HCT116 (cell line): ENCODE results near the gene DTNB. TPM values are rescaled to one million over a fixed set of nuclear protein-coding genes. Genes with fewer than 3 reads are reported as not detected.

ENCODE experiments used
- ATAC-seq: fragments of 200-7000 bp; cut with Tn5 transposase; 2 replicates; pipeline ENCODE4 v1.9.1; 2020; ENCODE audit warnings: mild to moderate bottlenecking, moderate library complexity
- BruUV-seq: library from RNA; stranded (reverse); fragments of 400-500 nt; replicated peaks from 2 replicates; lab custom pipeline; 2021; lab: Mats Ljungman, UMichigan
- CTCF ChIA-PET: fragments of 300-600 bp; sonication (Branson Sonifier 250); formaldehyde crosslinking; loops from one replicate; lab custom pipeline; 2021; ENCODE audit warnings: antibody characterized with exemption; lab: Charles Lee
- POLR2A ChIA-PET: fragments of 300-600, 350-600 bp; sonication (Branson Sonifier 250); formaldehyde crosslinking; loops from one replicate; lab custom pipeline; 2021; ENCODE audit warnings: antibody characterized with exemption; lab: Charles Lee
- RAD21 ChIA-PET, 2 experiments: fragments of 300-600 bp; sonication (Branson Sonifier 250); formaldehyde crosslinking; loops; one replicate each; lab custom pipeline; 2023; ENCODE audit warnings: low total read pairs in 2 of 2; ENCODE audit not compliant: uncharacterized antibody in 2 of 2, unreplicated experiment in 2 of 2, low non-redundant PET in 1 of 2; lab: Charles Lee
- DNase-seq: peaks from one replicate; pipeline ENCODE4 v3.0.0-alpha.2; 2010; ENCODE audit warnings: low read depth, low spot score
- H2AFZ ChIP-seq: fragments of 200-600 bp; shearing (Covaris generic), sonication (generic); 2 replicates; pipeline ENCODE4 v1.6.1; 2017; ENCODE audit warnings: low read depth, mixed run types, mixed read lengths, antibody characterized with exemption, low read length; ENCODE audit not compliant: poor library complexity, severe bottlenecking
- H3K27ac ChIP-seq: 2 replicates; pipeline ENCODE4 v1.5.1; 2012; ENCODE audit warnings: low read depth, low read length
- H3K27me3 ChIP-seq: fragments of 200-600 bp; sonication (generic); 2 replicates; pipeline ENCODE4 v1.6.1; 2016; ENCODE audit warnings: mixed run types, low read length, mixed read lengths; ENCODE audit not compliant: insufficient read depth
- H3K36me3 ChIP-seq, 2 experiments: fragments of 200-500 bp in 1 of 2; fragments of 200-600 bp in 1 of 2; sonication (Bioruptor generic) in 1 of 2; sonication (generic) in 1 of 2; 2 replicates each; pipeline versions ENCODE4 v1.5.1 to v1.6.1; 2014 to 2016; ENCODE audit warnings: low read length in 2 of 2, inconsistent platforms in 1 of 2, mixed read lengths in 1 of 2, mixed run types in 1 of 2; ENCODE audit not compliant: insufficient read depth in 2 of 2, control insufficient read depth in 1 of 2
- H3K4me1 ChIP-seq, 2 experiments: fragments of 200-600 bp in 1 of 2; sonication (generic) in 1 of 2; 2 replicates each; pipeline versions ENCODE4 v1.5.1 to v1.6.1; 2012 to 2017; ENCODE audit warnings: low read length in 2 of 2, inconsistent platforms in 1 of 2, mild to moderate bottlenecking in 1 of 2, mixed read lengths in 1 of 2, mixed run types in 1 of 2, moderate library complexity in 1 of 2; ENCODE audit not compliant: insufficient read depth in 2 of 2, control insufficient read depth in 1 of 2
- H3K4me2 ChIP-seq: fragments of 200-600 bp; sonication (generic); 2 replicates; pipeline ENCODE4 v1.6.1; 2017; ENCODE audit warnings: mixed run types, low read length, mixed read lengths
- H3K4me3 ChIP-seq, 2 experiments: fragments of 200-600 bp in 1 of 2; sonication (generic) in 1 of 2; replicated peaks in 1 of 2; 2 replicates each; pipeline ENCODE4 v1.5.1; 2011 to 2016; ENCODE audit warnings: low read length in 2 of 2, control low read depth in 1 of 2, low read depth in 1 of 2, mild to moderate bottlenecking in 1 of 2, mixed read lengths in 1 of 2, mixed run types in 1 of 2
- H3K79me2 ChIP-seq: fragments of 200-600 bp; sonication (generic); 2 replicates; pipeline ENCODE4 v1.6.1; 2017; ENCODE audit warnings: mild to moderate bottlenecking, mixed run types, low read length, moderate library complexity, mixed read lengths; ENCODE audit not compliant: insufficient read depth
- H3K9ac ChIP-seq: fragments of 200-600 bp; sonication (generic); 2 replicates; pipeline ENCODE4 v1.6.1; 2016; ENCODE audit warnings: low read length, mixed read lengths
- H3K9me2 ChIP-seq: fragments of 200-600 bp; sonication (generic), shearing (Covaris generic); 2 replicates; pipeline ENCODE4 v1.6.1; 2017; ENCODE audit warnings: mixed run types, mild to moderate bottlenecking, moderate library complexity; ENCODE audit not compliant: insufficient read depth
- H3K9me3 ChIP-seq, 2 experiments: fragments of 200-500 bp in 1 of 2; fragments of 200-600 bp in 1 of 2; sonication (Bioruptor generic) in 1 of 2; sonication (generic) in 1 of 2; 2 replicates each; pipeline ENCODE4 v1.6.1; 2014 to 2017; ENCODE audit warnings: low read length in 2 of 2, mixed read lengths in 2 of 2, inconsistent platforms in 1 of 2, low read depth in 1 of 2, mild to moderate bottlenecking in 1 of 2, mixed run types in 1 of 2, moderate library complexity in 1 of 2; ENCODE audit not compliant: control insufficient read depth in 1 of 2, insufficient read depth in 1 of 2
- H4K20me1 ChIP-seq: fragments of 200-600 bp; sonication (generic), shearing (Covaris generic); 2 replicates; pipeline ENCODE4 v1.6.1; 2017; ENCODE audit warnings: mixed run types, mild to moderate bottlenecking, moderate library complexity; ENCODE audit not compliant: insufficient read depth
- ELF1 ChIP-seq: IDR thresholded peaks from 2 replicates; pipeline ENCODE4 v1.6.1; 2012; ENCODE audit warnings: low read depth, borderline replicate concordance
- EZH2phosphoT487 ChIP-seq: fragments of 200-600 bp; IDR thresholded peaks from 2 replicates; pipeline ENCODE4 v1.6.1; 2018; ENCODE audit warnings: antibody characterized with exemption, borderline replicate concordance
- JUND ChIP-seq: IDR thresholded peaks from 2 replicates; pipeline ENCODE4 v1.6.1; 2012
- POLR2A ChIP-seq: IDR thresholded peaks from 2 replicates; pipeline ENCODE4 v1.7.0; 2011; ENCODE audit warnings: borderline replicate concordance; ENCODE audit not compliant: insufficient read depth, insufficient read length; ENCODE audit errors: extremely low read depth
- SP1 ChIP-seq: IDR thresholded peaks from 2 replicates; pipeline ENCODE4 v1.6.1; 2012; ENCODE audit warnings: low read depth
- TCF7L2 ChIP-seq: IDR thresholded peaks from 2 replicates; pipeline ENCODE4 v1.7.0; 2011; ENCODE audit warnings: borderline replicate concordance, inconsistent platforms; ENCODE audit not compliant: insufficient read depth, insufficient read length; ENCODE audit errors: extremely low read depth
- ZBTB33 ChIP-seq: IDR thresholded peaks from 2 replicates; pipeline ENCODE4 v1.6.1; 2011; ENCODE audit warnings: mild to moderate bottlenecking, low read length, moderate library complexity; ENCODE audit not compliant: insufficient replicate concordance; ENCODE audit errors: extremely low read depth
- ZFX ChIP-seq: fragments of 450-650 bp; IDR thresholded peaks from 2 replicates; pipeline ENCODE4 v1.6.1; 2017
- intact Hi-C: fragments of 100-400 bp; cut with micrococcal nuclease; formaldehyde crosslinking; loops from 2 replicates; pipeline ENCODE4 v1.10.0; 2022
- total RNA-seq: library from RNA; stranded (reverse); gene quantifications from one replicate; pipeline ENCODE4 v1.2.1, GENCODE V29; 2021; ENCODE audit not compliant: unreplicated experiment
- TF ChIP-seq, protein P1 (sequence below): IDR thresholded peaks from 2 replicates; pipeline ENCODE4 v1.6.1; 2012
- TF ChIP-seq, protein P2 (sequence below): IDR thresholded peaks from 2 replicates; pipeline ENCODE4 v1.6.1; 2012

DTNB gene
- total RNA-seq, 1 experiment from 2014 or later = 30.2 TPM

DNA sequence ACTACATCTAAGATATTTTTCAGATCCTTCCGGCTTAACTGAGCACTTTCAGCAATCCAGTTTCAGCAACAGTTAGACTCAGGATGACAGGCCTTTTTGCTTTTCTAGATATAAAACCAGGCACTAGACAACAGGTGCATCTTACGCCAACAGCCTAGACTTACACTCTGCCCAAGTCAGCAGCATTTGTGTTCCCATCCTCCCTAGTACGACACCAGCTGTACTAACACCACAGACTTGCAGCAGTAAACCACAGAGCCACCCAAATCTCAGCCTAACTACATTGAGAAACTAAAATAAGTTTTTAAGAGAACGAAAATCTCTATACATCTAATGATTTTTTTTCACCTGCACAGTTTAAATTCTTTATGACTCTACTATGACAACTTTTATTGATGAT lies 241.8 kb downstream of the DTNB start:
- no TSS peak for BruUV-seq
- CTCF ChIA-PET = no interaction called here
- no peaks in the 10 kb centered on the region for H3K36me3 ChIP-seq

GRCh38 chr2:25430556-25430955 lies 242.8 kb downstream of the DTNB start:
- TF ChIP-seq SP1 = no peak
- TF ChIP-seq JUND = no peak
- no peaks in the 10 kb centered on the region for H3K79me2 ChIP-seq
- H3K9ac ChIP-seq = no peak overlapping the region
- no peaks in the 10 kb centered on the region for H3K9me2 ChIP-seq
- no peaks in the 10 kb centered on the region for H4K20me1 ChIP-seq
- H3K4me3 ChIP-seq = no peak overlapping the region
- no TSS peak for BruUV-seq
- H3K4me1 ChIP-seq = no peaks in the 10 kb centered on the region
- intact Hi-C loops = no loop called here
- ATAC-seq (no peak), DNase-seq (no peak)
- H3K27me3 ChIP-seq = no peaks in the 10 kb centered on the region
- H3K4me2 ChIP-seq = no peak overlapping the region
- POLR2A ChIA-PET = no interaction called here
- RAD21 ChIA-PET = no interaction called here
- CTCF ChIA-PET = no interaction called here
- no peak overlapping the region for H2AFZ ChIP-seq
- H3K36me3 ChIP-seq = no peaks in the 10 kb centered on the region
- no peak overlapping the region for H3K27ac ChIP-seq
- no peaks in the 10 kb centered on the region for H3K9me3 ChIP-seq

More for the DNA sequence above, 241.8 kb downstream of the DTNB start:
- intact Hi-C loops = no loop called here
- Histone ChIP-seq H3K4me2 (no peak overlapping the region), H3K27me3 (no peaks in the 10 kb centered on the region), H3K9me3 (no peaks in the 10 kb centered on the region), H4K20me1 (no peaks in the 10 kb centered on the region), H3K4me1 (no peaks in the 10 kb centered on the region), H3K79me2 (no peaks in the 10 kb centered on the region), H3K9me2 (no peaks in the 10 kb centered on the region), H3K9ac (no peak overlapping the region), H3K4me3 (no peak overlapping the region), H2AFZ (no peak overlapping the region), H3K27ac (no peak overlapping the region)
- TF ChIP-seq, protein P1, sequence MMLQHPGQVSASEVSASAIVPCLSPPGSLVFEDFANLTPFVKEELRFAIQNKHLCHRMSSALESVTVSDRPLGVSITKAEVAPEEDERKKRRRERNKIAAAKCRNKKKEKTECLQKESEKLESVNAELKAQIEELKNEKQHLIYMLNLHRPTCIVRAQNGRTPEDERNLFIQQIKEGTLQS = no peak
- ChIA-PET POLR2A (no interaction called here), RAD21 (no interaction called here)
- ATAC-seq (no peak), DNase-seq (no peak)

DNA sequence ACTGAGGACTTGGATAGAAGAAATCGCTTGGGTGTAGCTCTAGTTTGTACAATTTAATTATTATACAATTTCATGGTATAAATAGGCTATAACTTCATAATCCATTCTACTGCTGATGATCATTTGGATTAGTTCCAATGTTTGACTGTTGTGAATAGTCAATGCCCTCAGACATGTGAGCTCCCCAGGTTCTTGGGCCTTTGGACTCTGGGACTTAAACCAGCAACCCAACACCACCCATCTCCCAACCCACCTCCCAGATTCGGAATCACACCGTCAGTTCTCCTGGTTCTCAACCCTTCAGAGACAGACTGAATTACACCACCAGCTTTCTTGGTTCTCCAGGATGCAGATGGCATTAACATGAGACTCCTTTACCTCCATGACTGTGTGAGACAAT lies 247.1 kb downstream of the DTNB start:
- H3K9me3 ChIP-seq = no peaks in the 10 kb centered on the region
- no peak for DNase-seq
- H3K27me3 ChIP-seq = no peaks in the 10 kb centered on the region
- BruUV-seq = no TSS peak
- no peak overlapping the region for H3K27ac ChIP-seq
- ATAC-seq = no peak
- H3K36me3 ChIP-seq = no peaks in the 10 kb centered on the region
- H3K9ac ChIP-seq = no peak overlapping the region
- CTCF ChIA-PET = no interaction called here
- POLR2A ChIA-PET = no interaction called here
- H3K4me3 ChIP-seq = no peak overlapping the region
- no peak overlapping the region for H2AFZ ChIP-seq
- H3K9me2 ChIP-seq = no peaks in the 10 kb centered on the region
- no peaks in the 10 kb centered on the region for H3K4me1 ChIP-seq
- no peak overlapping the region for H3K4me2 ChIP-seq
- intact Hi-C loops = no loop called here
- no peaks in the 10 kb centered on the region for H4K20me1 ChIP-seq
- RAD21 ChIA-PET = no interaction called here
- no peaks in the 10 kb centered on the region for H3K79me2 ChIP-seq
- TF ChIP-seq EZH2phosphoT487 (no peak), POLR2A (no peak), ELF1 (no peak), ZFX (no peak), ZBTB33 (no peak), JUND (no peak), TCF7L2 (no peak)
- TF ChIP-seq, protein P2, sequence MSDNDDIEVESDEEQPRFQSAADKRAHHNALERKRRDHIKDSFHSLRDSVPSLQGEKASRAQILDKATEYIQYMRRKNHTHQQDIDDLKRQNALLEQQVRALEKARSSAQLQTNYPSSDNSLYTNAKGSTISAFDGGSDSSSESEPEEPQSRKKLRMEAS = no peak
